Stimulated activated CD4-positive, alpha-beta T cell treated with anti-CD3 and anti-CD28 coated beads, Interleukin-1b, Interleukin-23, amount 100 ng/mL, for 4 hours (primary cell): ENCODE data around the gene A2M.

Experiments used
- DNase-seq, 2 donors: peaks; one replicate each; pipeline ENCODE4 v3.0.0-alpha.2; 2020; ENCODE audit warnings: low read depth in 2 of 2

The A2M gene

DNA sequence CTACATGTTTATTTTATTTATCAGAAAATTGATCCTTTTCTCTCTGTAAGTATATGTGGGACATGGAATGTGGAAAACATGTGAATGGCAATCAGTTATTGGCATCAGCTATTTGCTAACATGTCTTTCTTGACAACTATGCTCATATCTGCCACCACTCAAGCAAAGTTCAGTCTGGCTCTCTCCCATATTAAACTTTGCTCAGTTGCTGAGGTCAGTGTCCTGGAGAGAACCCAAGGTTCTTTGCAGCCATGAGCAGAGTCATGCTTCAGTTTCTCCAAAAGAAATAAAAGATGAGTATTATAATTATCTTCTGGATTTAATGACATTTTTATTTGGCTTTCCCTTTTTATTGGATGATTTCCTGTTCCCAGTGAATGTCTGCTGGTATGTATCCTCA is 42.6 kb downstream of the A2M start:
- DNase-seq = no peak

GRCh38 chr12:9072481-9073038 is 43.2 kb downstream of the A2M start:
- no peak for DNase-seq

DNA sequence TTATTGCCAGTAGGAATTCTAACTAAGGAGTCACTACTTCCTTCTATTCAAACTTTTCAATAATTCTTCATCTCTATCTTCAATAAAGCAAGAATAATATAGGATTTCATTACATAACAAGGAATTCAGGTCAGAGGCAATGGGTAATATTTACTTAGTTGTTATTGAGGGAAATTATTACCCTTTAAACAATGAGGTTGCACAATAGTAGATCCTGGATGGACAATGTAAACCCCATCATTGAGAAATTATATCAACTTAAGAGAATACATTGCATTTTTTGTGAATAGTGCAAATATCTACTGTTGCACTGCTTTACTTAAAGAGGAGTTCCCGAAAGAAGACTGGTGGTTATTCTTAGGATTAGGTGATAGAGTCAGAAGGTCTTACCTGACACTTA is 43.8 kb downstream of the A2M start:
- no peak for DNase-seq

GRCh38 chr12:9071518-9071917 is 44.2 kb downstream of the A2M start:
- DNase-seq = no peak

- no peak for DNase-seq
These were observed 45.4 kb downstream of the A2M start for GRCh38 chr12:9070351-9070750.

GRCh38 chr12:9068600-9068999 is 47.1 kb downstream of the A2M start:
- DNase-seq = no peak

GRCh38 chr12:9068086-9068485 is 47.6 kb downstream of the A2M start:
- no peak for DNase-seq

DNA sequence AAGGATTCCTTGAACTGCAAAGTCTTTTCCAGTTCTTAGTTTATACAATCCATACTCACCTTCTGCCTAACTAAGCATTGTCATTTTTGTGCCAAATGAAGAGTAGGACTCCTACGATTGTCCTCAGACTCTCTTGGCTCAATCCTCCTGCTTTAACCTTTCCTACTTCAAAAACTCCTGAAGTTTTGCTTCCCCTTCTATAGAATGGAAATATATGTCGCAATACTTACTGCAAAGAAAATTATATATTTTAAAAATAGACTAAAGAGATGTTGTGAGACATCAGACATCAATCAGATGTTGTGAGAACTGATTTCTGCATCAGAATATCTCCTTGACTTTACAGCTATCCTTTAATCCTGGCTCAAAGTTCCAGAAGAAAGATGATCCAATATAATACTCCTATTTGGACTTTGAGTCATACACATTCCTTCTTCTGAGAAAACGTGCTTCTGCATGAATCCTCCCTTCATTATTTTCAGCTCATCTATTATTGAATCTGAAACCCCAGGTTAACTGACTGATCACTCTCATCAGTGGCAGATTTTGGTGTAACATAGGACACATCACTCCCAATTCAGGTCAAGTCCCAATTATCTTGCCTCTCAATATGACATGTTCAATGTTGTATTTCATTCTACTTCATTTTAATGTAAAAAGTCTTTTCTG is 48.8 kb downstream of the A2M start:
- no peak for DNase-seq

DNA sequence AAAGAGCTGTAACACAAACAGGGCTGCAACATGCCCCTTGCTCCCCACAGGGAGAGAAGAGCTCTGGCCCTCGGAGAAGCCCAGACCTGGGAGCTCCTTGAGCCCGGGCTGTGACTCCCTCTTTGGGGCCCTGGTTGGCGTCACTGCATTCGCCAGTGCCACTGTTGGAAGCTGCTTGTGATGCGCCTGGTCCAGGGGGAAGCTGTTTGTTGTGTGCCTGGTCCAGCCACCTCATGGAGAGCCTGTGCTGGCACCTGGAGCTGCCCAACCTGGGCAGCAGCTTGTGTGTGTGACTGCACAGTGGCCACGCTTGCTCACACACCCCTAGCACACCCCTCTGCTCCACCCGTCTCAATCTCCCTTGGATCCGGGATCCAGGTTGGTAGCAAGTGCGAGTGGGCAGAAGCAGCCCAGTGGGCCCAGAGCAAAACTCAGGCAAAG is 49.5 kb downstream of the A2M start:
- no peak for DNase-seq

- DNase-seq = no peak
These were observed 50.2 kb downstream of the A2M start for GRCh38 chr12:9065607-9065856.

- peak in 1 of 2 donors; percentile 14 for DNase-seq
These were observed 50.7 kb downstream of the A2M start for GRCh38 chr12:9064815-9065606.

- DNase-seq = peak; percentile 32 to 47
These were observed 51.4 kb downstream of the A2M start for GRCh38 chr12:9064201-9064814.

GRCh38 chr12:9052610-9053009 is 63.1 kb downstream of the A2M start:
- DNase-seq = no peak

GRCh38 chr12:9051158-9051550 is 64.6 kb downstream of the A2M start:
- no peak for DNase-seq

DNA sequence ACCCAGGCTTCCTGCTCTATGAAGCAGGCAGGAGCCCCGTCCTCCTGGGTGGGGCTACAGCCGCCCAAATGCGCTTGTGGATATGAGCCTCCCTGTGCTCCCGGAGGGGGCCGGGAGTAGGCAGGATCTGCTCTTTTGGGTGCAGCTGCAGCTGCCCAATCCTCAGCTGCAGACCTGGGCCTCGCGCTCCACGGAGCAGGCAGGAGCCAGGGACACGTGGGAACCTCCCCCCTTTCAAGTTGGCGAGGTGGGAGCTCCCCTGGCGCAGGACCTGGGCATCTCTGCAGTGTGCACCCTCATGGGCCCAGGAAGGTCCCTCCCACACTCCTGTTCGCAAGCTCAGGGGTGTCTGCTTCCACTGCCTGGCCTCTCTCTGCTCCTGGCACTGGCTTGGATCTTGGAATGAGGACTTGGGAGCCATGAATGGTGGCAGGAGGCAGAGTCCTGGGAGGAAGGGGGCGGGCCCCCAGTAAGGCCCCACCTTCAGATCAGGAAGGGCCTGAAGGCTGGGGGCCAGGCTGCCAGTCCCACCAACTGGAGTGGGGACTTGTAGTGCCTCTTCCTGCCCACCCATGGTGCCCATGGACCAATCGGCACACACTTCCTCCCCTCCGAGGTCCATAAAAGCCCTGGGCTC is 65.1 kb downstream of the A2M start:
- no peak for DNase-seq

DNA sequence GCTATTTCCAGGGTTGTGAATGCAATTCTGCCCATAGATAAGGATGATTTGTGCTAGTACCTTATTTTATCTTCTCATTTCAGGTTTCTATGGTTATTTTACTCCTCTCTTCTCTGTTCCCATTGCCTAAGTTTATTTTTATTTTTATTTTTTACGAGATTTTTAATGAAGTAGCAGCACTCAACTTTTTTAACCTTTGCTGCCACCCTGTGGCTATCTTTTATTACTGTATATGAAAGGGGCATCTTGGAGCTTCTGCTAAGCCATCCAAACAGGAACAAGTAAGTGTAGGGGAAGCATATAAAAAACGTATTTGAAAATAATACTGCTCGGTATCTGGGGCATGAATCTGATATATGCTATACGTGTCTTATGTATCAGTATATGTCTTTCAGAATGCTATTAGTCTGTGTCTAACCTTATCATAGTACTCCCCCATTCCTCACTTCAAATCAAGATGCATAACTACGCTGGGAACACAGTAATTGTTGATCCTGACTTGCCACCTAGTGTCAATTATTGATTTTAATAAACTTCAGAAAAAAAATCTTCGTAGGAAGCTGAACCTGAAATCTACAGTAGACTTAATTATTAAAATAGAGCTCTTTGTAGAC is 66.1 kb downstream of the A2M start:
- DNase-seq = peak in 1 of 2 donors; percentile 41

DNA sequence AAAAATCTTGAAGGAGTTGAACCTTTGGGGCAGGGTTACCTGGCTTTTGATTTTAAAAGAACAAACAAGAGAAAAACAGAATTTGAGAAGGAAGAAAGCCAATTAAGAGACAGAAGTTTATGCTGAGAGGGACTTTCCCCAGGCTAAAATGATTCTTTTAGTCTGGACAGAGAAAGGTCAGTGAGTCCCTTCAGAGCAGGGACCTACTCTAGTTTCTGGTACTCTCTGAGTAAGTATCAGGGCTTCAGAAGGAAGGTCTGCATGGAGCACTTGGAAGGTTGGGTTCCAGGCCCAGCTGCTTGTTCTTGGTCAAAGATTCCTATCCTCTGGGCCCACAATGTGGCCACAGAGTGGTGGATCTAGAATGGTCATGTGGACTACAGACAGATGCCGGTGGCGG is 66.8 kb downstream of the A2M start:
- DNase-seq = no peak

- DNase-seq = no peak
These were observed 68.6 kb downstream of the A2M start for GRCh38 chr12:9047105-9047504.

GRCh38 chr12:9043766-9044165 is 72.0 kb downstream of the A2M start:
- no peak for DNase-seq

DNA sequence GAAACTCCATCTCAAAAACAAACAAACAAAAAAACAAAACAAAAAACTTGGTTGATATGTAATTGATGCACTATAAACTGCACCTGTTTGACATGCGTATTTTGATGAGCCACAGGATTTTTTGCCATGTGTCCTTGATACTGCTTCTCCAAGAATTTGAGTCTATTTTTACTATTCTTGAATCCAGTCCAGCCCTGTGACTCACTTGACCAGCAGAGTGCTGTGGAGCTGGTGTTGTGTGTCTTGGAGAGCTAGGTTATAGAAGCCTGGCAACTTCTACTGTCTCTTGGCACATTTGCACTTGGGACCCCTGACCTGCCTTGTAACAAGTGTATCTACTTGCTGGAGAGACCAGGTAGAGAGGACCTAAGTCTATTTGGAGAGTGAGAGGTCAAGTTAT is 74.4 kb downstream of the A2M start:
- DNase-seq = no peak

DNA sequence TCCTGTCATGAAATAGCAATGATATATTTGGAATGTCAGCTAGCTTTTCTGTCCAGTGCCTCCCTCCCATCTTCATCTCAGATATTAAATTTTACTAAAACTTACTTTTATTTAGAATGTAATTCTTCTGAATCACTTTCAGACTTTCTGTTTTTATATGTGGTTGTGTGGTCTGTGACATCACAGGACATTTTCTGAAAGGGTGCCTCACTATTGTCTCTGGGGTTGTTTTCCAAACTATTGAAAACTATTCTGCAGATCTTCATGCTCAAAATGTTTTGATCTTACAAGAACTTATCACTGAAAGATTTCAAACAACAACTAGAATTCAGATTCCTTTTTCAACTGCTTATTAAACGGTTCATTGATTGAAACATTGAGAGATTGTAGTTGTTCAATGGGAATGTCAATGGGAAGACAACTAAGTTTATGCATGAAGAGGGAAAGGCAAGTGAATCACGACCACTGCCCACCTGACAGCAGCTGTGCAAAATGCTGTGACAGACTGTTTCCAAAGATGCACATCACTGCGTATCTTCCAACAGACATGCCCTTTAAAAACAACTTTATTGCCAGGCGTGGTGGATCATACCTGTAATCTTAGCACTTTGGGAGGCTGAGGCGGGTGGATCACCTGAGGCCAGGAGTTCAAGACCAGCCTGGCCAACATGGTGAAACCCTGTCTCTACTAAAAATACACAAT is 75.1 kb downstream of the A2M start:
- no peak for DNase-seq
